Measurements from ENCODE around the gene TRIM72. TPM values are rescaled to one million over a fixed set of nuclear protein-coding genes. Genes with fewer than 3 reads are reported as not detected.

The TRIM72 gene
- total RNA-seq, 1 donor from 2014 or later, result 0.91 TPM

GRCh38 chr16:31217136-31217530, 3.2 kb downstream of the TRIM72 start:
- Histone ChIP-seq H3K27me3 (ENCODE audit: low read depth) (peaks cover 64% of the 10 kb centered on the region), H3K27ac (replicated peaks) (no peak overlapping the region)

GRCh38 chr16:31219154-31219741, 5.3 kb downstream of the TRIM72 start:
- H3K4me1 ChIP-seq, result peaks cover 27% of the 10 kb centered on the region
- no peak overlapping the region for H3K4me3 ChIP-seq
- H3K27ac ChIP-seq (replicated peaks), result no peak overlapping the region
- intact Hi-C loops (cut with micrococcal nuclease), result no loop called here
- TF ChIP-seq CTCF (IDR thresholded peaks at IDR 0.05; ENCODE audit: borderline replicate concordance), result no peak
- peaks cover 64% of the 10 kb centered on the region for H3K27me3 ChIP-seq (ENCODE audit: low read depth)
- DNase-seq, result no peak
- no peaks in the 10 kb centered on the region for H3K36me3 ChIP-seq
- no peaks in the 10 kb centered on the region for H3K9me3 ChIP-seq (replicated peaks)

More at GRCh38 chr16:31217136-31217530, 3.2 kb downstream of the TRIM72 start:
- Histone ChIP-seq H3K36me3 (no peaks in the 10 kb centered on the region), H3K4me1 (peaks cover 27% of the 10 kb centered on the region), H3K4me3 (peak overlapping the region; percentile 71), H3K9me3 (replicated peaks) (no peaks in the 10 kb centered on the region)
- intact Hi-C loops (cut with micrococcal nuclease), result no loop called here
- TF ChIP-seq CTCF (IDR thresholded peaks at IDR 0.05; ENCODE audit: borderline replicate concordance), result no peak
- no peak for DNase-seq

- no peak overlapping the region for H3K27ac ChIP-seq (replicated peaks)
- H3K36me3 ChIP-seq, result no peaks in the 10 kb centered on the region
- H3K4me1 ChIP-seq, result peaks cover 6% of the 10 kb centered on the region
- no peaks in the 10 kb centered on the region for H3K9me3 ChIP-seq (replicated peaks)
- no peak for TF ChIP-seq CTCF (IDR thresholded peaks at IDR 0.05; ENCODE audit: borderline replicate concordance)
- intact Hi-C loops (cut with micrococcal nuclease), result no loop called here
- no peak overlapping the region for H3K4me3 ChIP-seq
- H3K27me3 ChIP-seq (ENCODE audit: low read depth), result peaks cover 44% of the 10 kb centered on the region
- no peak for DNase-seq
Observed at GRCh38 chr16:31221357-31222160, 7.6 kb downstream of the TRIM72 start.

- intact Hi-C loops (cut with micrococcal nuclease), result no loop called here
- TF ChIP-seq CTCF (IDR thresholded peaks at IDR 0.05; ENCODE audit: borderline replicate concordance), result no peak
- Histone ChIP-seq H3K9me3 (replicated peaks) (no peaks in the 10 kb centered on the region), H3K27me3 (ENCODE audit: low read depth) (peaks cover 29% of the 10 kb centered on the region), H3K4me1 (no peaks in the 10 kb centered on the region), H3K36me3 (no peaks in the 10 kb centered on the region), H3K27ac (replicated peaks) (no peak overlapping the region), H3K4me3 (no peak overlapping the region)
- no peak for DNase-seq
Observed at GRCh38 chr16:31223044-31223443, 9.1 kb downstream of the TRIM72 start.

GRCh38 chr16:31224092-31224955, 10.4 kb downstream of the TRIM72 start:
- DNase-seq, result no peak
- Histone ChIP-seq H3K9me3 (replicated peaks) (no peaks in the 10 kb centered on the region), H3K27me3 (ENCODE audit: low read depth) (peaks cover 16% of the 10 kb centered on the region), H3K27ac (replicated peaks) (no peak overlapping the region), H3K36me3 (no peaks in the 10 kb centered on the region), H3K4me3 (no peak overlapping the region), H3K4me1 (peaks cover 9% of the 10 kb centered on the region)
- no peak for TF ChIP-seq CTCF (IDR thresholded peaks at IDR 0.05; ENCODE audit: borderline replicate concordance)
- intact Hi-C loops (cut with micrococcal nuclease), result no loop called here
